ENCODE results near the gene CDC42.

DNA sequence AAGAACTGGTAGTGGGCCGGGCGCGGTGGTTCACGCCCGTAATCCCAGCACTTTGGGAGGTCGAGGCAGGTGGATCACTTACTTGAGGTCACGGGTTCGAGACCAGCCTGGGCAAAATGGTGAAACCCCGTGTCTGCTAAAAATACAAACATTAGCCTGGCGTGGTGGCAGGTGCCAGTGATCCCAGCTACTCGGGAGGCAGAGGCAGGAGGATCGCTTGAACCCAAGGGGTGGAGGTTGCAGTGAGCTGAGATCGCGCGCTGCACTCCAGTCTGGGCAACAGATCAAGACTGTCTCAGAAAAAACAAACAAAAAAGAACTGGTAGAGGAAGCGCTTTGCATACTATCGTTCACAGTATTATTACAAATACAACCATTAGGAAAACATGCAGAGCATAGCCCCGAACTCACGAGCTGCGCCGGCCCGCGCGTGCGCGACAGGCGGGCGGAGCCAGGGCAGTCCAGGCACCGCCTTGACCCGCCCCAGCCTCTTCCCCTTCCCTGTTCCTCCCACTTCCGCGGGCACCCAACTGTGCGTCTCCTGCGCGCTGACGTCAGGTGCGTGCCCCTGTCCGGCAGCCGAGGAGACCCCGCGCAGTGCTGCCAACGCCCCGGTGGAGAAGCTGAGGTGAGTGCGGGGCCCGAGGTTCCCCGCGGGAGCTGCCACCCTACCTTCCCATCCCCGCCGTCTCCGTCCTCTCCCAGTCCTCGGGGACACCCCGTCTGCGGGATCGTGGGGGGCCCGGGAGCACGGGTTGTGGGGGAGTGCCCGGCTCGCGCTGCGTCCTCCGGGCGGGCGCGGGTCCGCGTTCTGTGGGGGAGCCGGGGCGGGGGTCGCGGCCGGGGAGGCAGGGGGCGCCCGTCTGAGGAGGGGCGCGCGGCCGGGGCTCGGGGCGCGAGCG is at the start of gene CDC42:
- TF ChIP-seq POLR2A (IDR thresholded peaks at IDR 0.05; ENCODE audit: low read length) (peak; percentile 94), GATA1 (IDR thresholded peaks at IDR 0.05; ENCODE audit: low read depth, low read length) (no peak)

All from erythroblast (primary cell).